Stimulated activated CD4-positive, alpha-beta T cell treated with anti-CD3 and anti-CD28 coated beads, Interleukin-12 subunit alpha, Interleukin-12 subunit beta, amount 100 ng/mL, for 48 hours (primary cell): ENCODE measurements around the gene WNK1.
A peak's percentile ranks its signal among the peaks of the same experiment; 100 is the strongest.
"Not testable (repeated sequence)": the region's sequence is repeated elsewhere in the genome, so short reads cannot be mapped to it uniquely, and the experiment has no call there.

Experiments used
- DNase-seq, 3 donors: peaks; one replicate each; pipeline ENCODE4 v3.0.0-alpha.2; 2020; ENCODE audit warnings: low read depth in 2 of 3, low spot score in 1 of 3

The WNK1 gene

GRCh38 chr12:751999-752694 is at the start of gene WNK1:
WNK1 (plus strand) TSS chr12:752579; CDS start chr12:753566, 987 bp downstream.
- DNase-seq: peak; percentile 96 to 97 (median 96)

GRCh38 chr12:704516-705242 is 47.7 kb upstream of the WNK1 start:
- no peak for DNase-seq

- not testable (repeated sequence) for DNase-seq
Observed at GRCh38 chr12:708084-708483, 44.3 kb upstream of the WNK1 start.

- DNase-seq: no peak
Observed at GRCh38 chr12:709455-710020, 42.8 kb upstream of the WNK1 start.

DNA sequence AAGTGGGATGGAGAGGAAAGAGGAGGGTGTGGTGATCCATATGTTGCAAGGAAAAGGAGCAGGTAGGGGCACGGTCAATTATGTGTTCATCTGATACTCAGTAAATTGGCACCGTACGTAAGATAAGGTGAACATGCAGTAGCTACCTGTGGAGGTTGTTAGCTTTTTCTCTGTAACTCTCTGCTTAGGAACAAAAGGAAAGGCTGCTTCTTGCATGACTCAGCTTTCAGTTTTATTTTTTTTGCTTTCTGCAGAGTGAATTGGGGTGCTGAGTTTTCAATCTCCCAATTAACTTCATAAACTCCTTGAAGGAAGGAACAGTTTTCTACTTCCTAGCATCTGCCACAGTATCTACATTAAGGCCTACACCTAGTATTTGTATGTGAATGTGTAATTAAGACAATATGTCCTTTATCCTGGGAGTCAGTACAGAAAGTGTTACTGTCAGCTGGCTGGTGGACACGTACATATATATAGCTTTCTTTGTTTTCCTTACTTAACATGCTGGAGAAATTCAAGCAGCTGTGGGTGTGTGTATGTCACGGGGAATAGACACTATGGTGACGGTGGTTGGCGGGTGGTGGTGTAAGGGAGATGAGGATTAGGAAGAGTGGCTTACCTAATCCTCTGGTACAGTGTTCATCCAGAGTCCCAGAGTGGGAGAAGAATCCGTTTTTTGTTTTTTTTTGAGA is 40.1 kb upstream of the WNK1 start:
- no peak for DNase-seq

GRCh38 chr12:713281-713875 is 39.0 kb upstream of the WNK1 start:
- peak in 2 of 3 donors; percentile 44 to 59 for DNase-seq

DNA sequence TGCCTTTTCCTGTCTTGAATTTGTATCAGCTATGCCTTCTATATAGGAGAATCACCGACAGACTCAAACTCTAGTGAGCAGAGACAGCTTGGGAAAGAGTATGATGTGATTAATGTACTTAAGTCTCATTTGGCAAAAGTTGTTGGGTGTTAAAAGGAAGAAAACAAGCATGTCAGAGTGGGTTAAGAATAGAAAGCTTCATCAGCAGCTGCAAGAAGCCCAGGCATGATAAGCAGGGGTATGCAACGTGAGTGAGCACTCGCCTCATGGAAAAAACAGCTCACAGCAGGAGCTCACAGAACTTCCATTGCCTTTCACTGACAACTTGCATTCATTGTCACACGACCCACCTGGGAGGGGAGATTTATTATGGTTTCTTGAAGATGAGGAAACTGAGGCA is 35.9 kb upstream of the WNK1 start:
- peak; percentile 35 to 50 (median 40) for DNase-seq

DNA sequence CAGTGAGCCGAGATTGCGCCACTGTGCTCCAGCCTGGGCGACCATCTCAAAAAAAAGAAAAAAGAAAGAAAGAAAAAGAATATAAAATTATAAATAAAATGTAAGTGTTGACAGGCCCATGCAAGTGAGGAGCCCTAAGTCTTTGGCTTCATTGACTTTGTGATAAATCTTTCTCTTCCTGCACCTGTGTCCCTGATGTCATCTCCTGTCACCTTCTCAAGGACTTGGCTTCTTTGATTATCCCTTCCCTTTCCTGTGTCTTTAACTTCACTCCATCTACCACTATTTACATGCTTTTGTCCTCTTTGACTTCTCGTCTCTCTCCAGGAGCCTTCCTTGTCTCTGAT is 33.6 kb upstream of the WNK1 start:
- no peak for DNase-seq

DNA sequence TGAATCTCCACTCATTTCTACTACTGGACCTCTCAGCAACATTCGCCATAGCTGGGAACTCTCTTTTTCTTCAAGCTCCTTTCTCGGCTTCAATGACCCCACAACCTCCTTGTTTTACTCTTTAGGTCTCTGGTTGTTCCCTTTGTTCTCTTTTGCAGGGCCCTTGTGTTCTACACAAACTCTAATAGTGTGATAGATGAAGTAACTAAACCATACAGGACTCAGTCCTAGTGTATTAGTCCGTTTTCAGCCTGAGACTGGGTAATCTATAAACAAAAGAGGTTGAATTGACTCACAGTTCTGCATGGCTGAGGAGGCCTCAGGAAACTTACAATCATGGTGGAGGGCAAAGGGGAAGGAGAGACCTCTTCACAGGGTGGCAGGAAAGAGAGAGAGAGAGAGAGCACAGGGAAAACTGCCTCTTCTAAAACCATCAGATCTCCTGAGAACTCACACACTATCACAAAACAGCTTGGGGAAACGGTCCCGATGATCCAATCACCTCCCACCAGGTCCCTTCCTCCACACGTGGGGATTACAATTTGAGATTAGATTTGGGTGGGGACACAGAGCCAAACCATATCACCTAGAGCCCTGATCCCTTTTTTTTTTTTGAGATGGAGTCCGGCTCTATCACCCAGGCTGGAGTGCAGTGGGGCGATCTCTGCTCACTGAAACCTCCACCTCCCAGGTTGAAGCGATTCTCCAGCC is 32.0 kb upstream of the WNK1 start:
- no peak for DNase-seq

DNA sequence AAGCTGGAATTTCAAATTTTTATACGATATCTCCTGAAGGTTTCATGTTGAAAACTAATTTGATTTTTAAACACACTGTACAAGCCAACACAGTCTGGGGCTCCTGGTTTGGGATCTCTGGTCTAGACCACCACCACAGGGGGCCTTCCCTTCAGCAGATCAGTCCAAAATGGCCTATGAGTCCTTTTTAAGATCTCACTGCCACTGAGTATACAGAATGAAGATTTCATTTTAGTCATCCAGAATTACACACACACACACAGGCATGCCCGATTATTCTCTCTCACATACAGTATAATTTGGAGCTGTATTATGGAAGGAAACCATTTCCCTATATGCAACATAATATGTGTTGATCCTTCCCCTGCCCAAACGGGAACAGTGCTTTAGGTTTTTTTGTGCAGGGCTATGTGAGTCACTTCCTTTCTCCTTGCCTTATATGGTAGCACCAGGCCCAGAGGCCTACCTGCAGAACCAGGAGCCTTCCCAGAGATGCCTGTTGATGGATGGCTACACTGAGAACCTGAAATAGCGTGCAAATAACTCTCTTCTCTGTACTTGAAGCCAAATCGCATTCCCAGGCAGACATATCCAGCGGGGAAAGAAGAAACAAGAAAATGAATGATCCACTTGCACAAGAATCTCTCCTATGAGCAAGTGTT is 28.1 kb upstream of the WNK1 start:
- no peak for DNase-seq

DNA sequence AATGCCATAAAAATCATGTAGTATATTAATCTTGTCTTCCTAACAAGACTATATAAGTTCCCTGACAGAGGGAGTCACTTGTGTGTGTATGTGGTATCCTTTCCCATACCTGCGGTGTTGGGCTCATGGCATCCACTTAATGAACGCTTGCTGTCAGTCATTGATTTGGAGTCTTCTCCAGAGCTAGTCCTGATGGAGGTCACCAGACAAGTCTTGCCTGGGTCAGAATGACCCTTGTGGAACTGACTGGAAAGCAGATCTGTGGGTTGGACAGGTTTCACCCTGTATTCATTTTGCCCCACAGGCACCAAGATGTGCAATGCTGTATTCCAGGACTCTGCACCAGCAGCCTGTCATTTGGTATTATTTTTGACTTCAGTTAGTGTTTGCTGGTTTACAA is 27.3 kb upstream of the WNK1 start:
- DNase-seq: no peak

DNA sequence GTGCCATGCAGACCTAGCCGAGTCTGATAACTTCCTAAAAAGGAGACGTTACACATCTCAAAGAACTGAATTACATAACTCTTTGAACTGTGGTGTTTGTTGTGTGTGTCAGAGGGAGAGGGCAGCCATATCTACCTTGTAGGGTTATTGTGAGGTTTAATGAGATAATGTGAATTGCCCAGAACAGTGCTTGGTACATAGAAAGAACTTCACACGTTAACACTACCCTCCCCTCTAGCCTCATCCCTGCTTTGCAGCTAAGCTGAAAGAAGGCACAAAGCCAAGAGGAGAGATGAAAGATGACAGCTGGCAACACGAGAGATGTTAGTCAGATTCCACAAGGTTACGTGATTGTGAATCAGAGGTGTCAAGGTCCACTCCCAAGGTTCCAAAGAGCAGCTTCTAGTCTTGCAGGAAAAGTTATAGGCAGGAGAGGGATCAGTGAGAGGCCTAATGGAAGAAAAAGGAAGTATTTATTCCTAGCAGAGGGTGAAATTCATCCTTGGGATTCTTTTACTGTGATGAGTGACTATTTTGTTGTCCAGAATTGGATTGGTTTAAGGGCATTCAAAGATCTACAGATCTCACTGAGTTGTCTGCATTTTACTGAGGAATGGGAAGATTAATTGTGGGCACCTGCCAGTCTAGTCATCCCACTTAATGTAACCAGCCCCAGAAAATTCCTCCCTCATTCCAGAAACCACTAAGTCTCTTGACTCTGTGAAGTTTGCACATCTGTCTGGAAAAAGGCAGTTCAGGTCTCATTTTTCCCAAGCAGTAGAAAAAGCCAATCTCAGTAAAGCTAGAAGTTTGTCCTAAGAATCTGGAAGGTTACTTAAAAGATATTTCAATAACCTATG is 25.9 kb upstream of the WNK1 start:
- no peak for DNase-seq

DNA sequence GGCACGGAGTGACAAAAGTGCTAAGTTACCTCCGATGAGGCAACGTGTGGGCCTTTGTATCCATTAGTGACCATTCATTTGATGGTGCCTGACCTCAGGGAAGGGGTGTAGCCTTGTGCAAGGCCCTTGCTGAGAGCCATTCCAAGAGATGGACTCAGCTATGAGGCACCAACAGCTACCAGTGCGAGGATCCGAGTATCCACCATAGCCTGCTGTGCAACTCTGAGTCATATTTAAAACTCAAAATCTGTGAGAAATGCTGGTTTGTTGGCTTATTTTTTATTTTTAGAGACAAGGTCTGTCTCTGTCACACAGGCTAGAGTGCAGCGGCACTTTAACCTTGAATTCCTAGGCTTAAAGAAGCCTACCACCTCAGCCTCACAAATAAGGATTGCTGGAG is 25.1 kb upstream of the WNK1 start:
- no peak for DNase-seq

- no peak for DNase-seq
Observed at GRCh38 chr12:728781-729180, 23.6 kb upstream of the WNK1 start.

DNA sequence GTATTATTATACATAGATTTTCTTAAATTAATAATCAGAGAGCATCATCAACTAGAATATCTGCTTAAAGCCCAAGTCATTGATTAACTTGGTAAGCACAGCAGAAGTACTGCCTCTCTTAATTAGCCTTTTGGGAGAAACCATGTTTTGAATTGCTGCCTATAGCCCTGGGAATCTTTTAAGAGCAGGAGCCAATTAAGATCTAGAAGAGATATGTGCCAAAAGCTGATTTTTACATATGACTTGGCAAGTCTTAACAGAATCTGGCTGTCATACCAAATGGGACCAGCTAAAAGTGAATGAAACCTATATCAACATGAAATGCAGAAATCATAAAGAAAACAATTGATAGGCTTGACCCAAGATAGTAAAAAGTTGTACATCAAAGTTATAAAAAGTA is 23.2 kb upstream of the WNK1 start:
- DNase-seq: no peak

- no peak for DNase-seq
Observed at GRCh38 chr12:730550-730949, 21.8 kb upstream of the WNK1 start.

- no peak for DNase-seq
Observed at GRCh38 chr12:737122-737739, 15.1 kb upstream of the WNK1 start.

- DNase-seq: no peak
Observed at GRCh38 chr12:738712-739111, 13.7 kb upstream of the WNK1 start.

- DNase-seq: no peak
Observed at GRCh38 chr12:739349-739748, 13.0 kb upstream of the WNK1 start.
